DND-41 (cell line): Measurements from ENCODE around the gene SLC35F3.
A peak's percentile ranks its signal among the peaks of the same experiment; 100 is the strongest.

ENCODE experiments used
- ATAC-seq: fragments of 200-7000 bp; cut with Tn5 transposase; 3 replicates; pipeline ENCODE4 v1.9.1; 2021; ENCODE audit warnings: low read depth; ENCODE audit not compliant: insufficient read depth
- DNase-seq: peaks from one replicate; pipeline ENCODE4 v3.0.0-alpha.2; 2020
- H2AFZ ChIP-seq: 2 replicates; pipeline ENCODE4 v1.6.0; 2012; ENCODE audit warnings: low read depth, low read length
- H3K27ac ChIP-seq: 2 replicates; pipeline ENCODE4 v1.5.1; 2012; ENCODE audit warnings: low read length, inconsistent platforms
- H3K27me3 ChIP-seq: fragments of 200-600 bp; sonication (generic); 2 replicates; pipeline ENCODE4 v1.6.0; 2012; ENCODE audit warnings: low read length, mild to moderate bottlenecking, inconsistent platforms; ENCODE audit not compliant: insufficient read depth, poor library complexity
- H3K36me3 ChIP-seq: 2 replicates; pipeline ENCODE4 v1.5.1; 2012; ENCODE audit warnings: low read length, inconsistent platforms; ENCODE audit not compliant: insufficient read depth
- H3K4me1 ChIP-seq: 2 replicates; pipeline ENCODE4 v1.5.1; 2012; ENCODE audit warnings: mild to moderate bottlenecking, low read length; ENCODE audit not compliant: insufficient read depth
- H3K4me2 ChIP-seq: 2 replicates; pipeline ENCODE4 v1.6.0; 2012; ENCODE audit warnings: mild to moderate bottlenecking, moderate library complexity, low read length, inconsistent platforms; ENCODE audit not compliant: insufficient read depth
- H3K4me3 ChIP-seq, 2 experiments: fragments of 200-600 bp in 1 of 2; shearing (Covaris generic) in 1 of 2; 2 replicates each; pipeline ENCODE4 v1.5.1; 2012 to 2016; ENCODE audit warnings: inconsistent platforms in 2 of 2, low read length in 2 of 2, mild to moderate bottlenecking in 2 of 2, low read depth in 1 of 2, moderate library complexity in 1 of 2
- H3K79me2 ChIP-seq: 2 replicates; pipeline ENCODE4 v1.6.0; 2012; ENCODE audit warnings: low read length, inconsistent platforms; ENCODE audit not compliant: insufficient read depth
- H3K9ac ChIP-seq: 2 replicates; pipeline ENCODE4 v1.6.0; 2012; ENCODE audit warnings: low read depth, mild to moderate bottlenecking, inconsistent platforms, low read length, moderate library complexity
- H3K9me3 ChIP-seq: 2 replicates; pipeline ENCODE4 v1.5.1; 2012; ENCODE audit warnings: low read length, moderate library complexity, mild to moderate bottlenecking, inconsistent platforms; ENCODE audit not compliant: insufficient read depth, severe bottlenecking
- H4K20me1 ChIP-seq: 2 replicates; pipeline ENCODE4 v1.6.0; 2012; ENCODE audit warnings: low read length; ENCODE audit not compliant: insufficient read depth
- EZH2 ChIP-seq: IDR thresholded peaks from 3 replicates; pipeline ENCODE4 v1.6.1; 2012; ENCODE audit warnings: borderline replicate concordance, low read depth, mild to moderate bottlenecking, moderate library complexity, low read length, inconsistent platforms; ENCODE audit not compliant: severe bottlenecking
- TF ChIP-seq, protein P1 (sequence below): IDR thresholded peaks from 2 replicates; pipeline ENCODE4 v1.5.1; 2012; ENCODE audit warnings: borderline replicate concordance, low read length, moderate library complexity, mild to moderate bottlenecking; ENCODE audit not compliant: poor library complexity, severe bottlenecking; ENCODE audit errors: extremely low read depth

The SLC35F3 gene

DNA sequence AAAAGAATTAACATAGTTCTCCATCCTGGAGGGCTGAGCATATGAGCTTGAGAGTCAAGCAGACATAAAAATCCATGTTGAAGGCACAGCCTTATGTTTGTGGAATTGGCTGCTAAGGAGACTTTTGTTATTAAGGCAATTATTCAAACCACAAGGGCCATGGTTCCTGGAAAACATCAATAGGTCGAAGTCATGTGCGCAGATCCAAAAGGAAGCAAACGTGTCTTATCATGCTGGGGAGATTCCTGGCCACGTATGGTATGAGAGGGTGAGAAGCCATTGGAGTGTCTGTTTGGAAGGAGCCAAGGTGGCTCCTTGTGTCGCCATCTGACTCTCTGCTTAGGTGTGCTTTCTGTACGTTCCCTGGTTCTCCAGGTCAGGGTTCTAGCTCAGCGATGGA lies 406.9 kb downstream of the SLC35F3 start:
- Histone ChIP-seq H4K20me1 (no peaks in the 10 kb centered on the region), H3K36me3 (no peaks in the 10 kb centered on the region; the same call in 1 of the 2 replicates), H3K4me1 (peaks cover 27% of the 10 kb centered on the region), H3K9ac (no peak overlapping the region), H3K27ac (no peak overlapping the region), H3K9me3 (no peaks in the 10 kb centered on the region), H3K79me2 (no peaks in the 10 kb centered on the region), H3K4me3 (no peak overlapping the region), H2AFZ (no peak overlapping the region), H3K27me3 (no peaks in the 10 kb centered on the region), H3K4me2 (no peak overlapping the region)
- DNase-seq (no peak), ATAC-seq (no peak)
- TF ChIP-seq, protein P1, sequence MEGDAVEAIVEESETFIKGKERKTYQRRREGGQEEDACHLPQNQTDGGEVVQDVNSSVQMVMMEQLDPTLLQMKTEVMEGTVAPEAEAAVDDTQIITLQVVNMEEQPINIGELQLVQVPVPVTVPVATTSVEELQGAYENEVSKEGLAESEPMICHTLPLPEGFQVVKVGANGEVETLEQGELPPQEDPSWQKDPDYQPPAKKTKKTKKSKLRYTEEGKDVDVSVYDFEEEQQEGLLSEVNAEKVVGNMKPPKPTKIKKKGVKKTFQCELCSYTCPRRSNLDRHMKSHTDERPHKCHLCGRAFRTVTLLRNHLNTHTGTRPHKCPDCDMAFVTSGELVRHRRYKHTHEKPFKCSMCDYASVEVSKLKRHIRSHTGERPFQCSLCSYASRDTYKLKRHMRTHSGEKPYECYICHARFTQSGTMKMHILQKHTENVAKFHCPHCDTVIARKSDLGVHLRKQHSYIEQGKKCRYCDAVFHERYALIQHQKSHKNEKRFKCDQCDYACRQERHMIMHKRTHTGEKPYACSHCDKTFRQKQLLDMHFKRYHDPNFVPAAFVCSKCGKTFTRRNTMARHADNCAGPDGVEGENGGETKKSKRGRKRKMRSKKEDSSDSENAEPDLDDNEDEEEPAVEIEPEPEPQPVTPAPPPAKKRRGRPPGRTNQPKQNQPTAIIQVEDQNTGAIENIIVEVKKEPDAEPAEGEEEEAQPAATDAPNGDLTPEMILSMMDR, result no peak
- TF ChIP-seq EZH2, result no peak

DNA sequence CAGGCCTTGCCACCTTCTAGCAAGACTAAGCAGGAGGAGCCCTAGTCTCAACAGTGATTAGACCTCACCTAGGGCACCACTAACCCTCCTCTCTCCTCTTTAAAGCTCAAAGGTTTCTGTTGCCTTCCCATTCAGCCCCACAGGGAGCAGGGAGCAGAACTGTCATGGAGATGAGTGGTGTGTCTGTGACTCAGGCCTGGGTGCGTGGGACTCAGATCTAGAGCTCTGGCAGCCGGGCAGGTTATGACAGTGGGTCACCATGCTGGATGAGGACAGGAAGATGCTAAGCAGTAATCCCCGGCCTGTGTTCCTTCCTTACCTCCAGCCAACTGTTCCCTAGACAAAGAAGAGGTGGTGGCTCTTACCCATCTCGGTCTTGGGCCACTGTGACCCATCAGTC lies 408.7 kb downstream of the SLC35F3 start:
- Histone ChIP-seq H3K4me3 (no peak overlapping the region), H3K9ac (no peak overlapping the region), H2AFZ (no peak overlapping the region), H3K36me3 (peaks cover 3% of the 10 kb centered on the region; the same call in 1 of the 2 replicates), H3K79me2 (no peaks in the 10 kb centered on the region), H3K4me1 (peaks cover 30% of the 10 kb centered on the region), H3K9me3 (no peaks in the 10 kb centered on the region), H3K27ac (peak overlapping the region; percentile 13; the same call in 1 of the 2 replicates), H3K27me3 (no peaks in the 10 kb centered on the region), H4K20me1 (no peaks in the 10 kb centered on the region), H3K4me2 (no peak overlapping the region)
- TF ChIP-seq, protein P1, result no peak
- TF ChIP-seq EZH2, result no peak
- no peak for ATAC-seq
- no peak for DNase-seq

DNA sequence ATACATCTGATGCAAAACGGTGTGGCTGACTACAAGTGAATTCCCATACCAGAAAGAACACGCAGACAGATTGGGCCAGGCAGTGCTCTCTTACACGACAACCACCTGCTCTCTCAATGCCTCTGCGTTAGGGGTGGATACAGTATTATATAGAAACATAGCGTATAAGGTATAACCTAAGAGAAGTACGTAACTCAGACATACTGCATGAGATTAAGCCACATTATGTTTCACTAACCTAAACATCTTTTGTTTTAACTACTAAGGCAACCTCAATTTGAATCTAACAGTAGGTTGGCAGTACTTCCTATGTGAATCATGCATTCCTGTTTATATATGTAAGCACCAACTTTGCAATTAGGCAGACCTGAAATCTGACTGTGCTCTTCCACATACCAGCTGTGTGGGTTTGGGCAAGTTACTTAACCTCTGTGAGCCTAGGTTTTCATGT lies 410.6 kb downstream of the SLC35F3 start:
- H3K9me3 ChIP-seq, result no peaks in the 10 kb centered on the region
- ATAC-seq, result peak; percentile 91
- H3K27me3 ChIP-seq, result no peaks in the 10 kb centered on the region
- DNase-seq, result peak; percentile 48
- H2AFZ ChIP-seq, result peak overlapping the region; percentile 58
- peaks cover 4% of the 10 kb centered on the region for H3K36me3 ChIP-seq
- peak overlapping the region; percentile 88 for H3K27ac ChIP-seq
- H4K20me1 ChIP-seq, result no peaks in the 10 kb centered on the region
- no peaks in the 10 kb centered on the region for H3K79me2 ChIP-seq
- H3K4me1 ChIP-seq, result peaks cover 30% of the 10 kb centered on the region
- no peak overlapping the region for H3K4me3 ChIP-seq
- H3K4me2 ChIP-seq, result peak overlapping the region; percentile 17
- peak overlapping the region; percentile 44 for H3K9ac ChIP-seq
- TF ChIP-seq EZH2, result no peak
- TF ChIP-seq, protein P1, result no peak

DNA sequence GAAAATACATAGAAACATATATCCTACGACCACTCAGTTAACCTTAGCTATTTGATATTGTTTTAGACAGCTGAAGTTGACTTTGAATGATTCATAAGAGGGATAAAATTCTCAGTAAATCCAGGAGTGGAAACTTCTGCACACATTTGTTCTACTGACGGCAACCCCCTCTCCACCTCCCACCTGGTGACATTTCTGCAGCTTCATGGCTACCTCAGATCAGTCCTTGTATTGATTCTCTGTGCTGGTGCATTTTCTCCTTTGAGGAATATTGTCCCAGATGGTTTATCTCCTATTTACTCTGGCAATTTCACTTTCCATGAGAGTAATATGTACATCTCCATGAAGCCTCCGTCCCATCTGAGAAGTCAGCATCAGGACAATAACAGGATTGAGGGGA lies 411.1 kb downstream of the SLC35F3 start:
- Histone ChIP-seq H3K79me2 (no peaks in the 10 kb centered on the region), H3K27me3 (no peaks in the 10 kb centered on the region), H4K20me1 (no peaks in the 10 kb centered on the region), H3K36me3 (peaks cover 5% of the 10 kb centered on the region), H3K4me3 (no peak overlapping the region), H3K9ac (peak overlapping the region; percentile 0; the same call in 1 of the 2 replicates), H2AFZ (no peak overlapping the region), H3K4me1 (peaks cover 30% of the 10 kb centered on the region), H3K27ac (peak overlapping the region; percentile 88), H3K4me2 (peak overlapping the region; percentile 17), H3K9me3 (no peaks in the 10 kb centered on the region)
- ATAC-seq (no peak), DNase-seq (no peak)
- TF ChIP-seq, protein P1, result no peak
- no peak for TF ChIP-seq EZH2
